HG03442 (cell line): ENCODE data around the gene KCNC3.

Source experiments
- ATAC-seq: cut with Tn5 transposase; IDR thresholded peaks from one replicate; pipeline ENCODE4 v1.9.1; 2021; ENCODE audit warnings: mild to moderate bottlenecking, moderate library complexity; ENCODE audit not compliant: unreplicated experiment

Gene KCNC3

DNA sequence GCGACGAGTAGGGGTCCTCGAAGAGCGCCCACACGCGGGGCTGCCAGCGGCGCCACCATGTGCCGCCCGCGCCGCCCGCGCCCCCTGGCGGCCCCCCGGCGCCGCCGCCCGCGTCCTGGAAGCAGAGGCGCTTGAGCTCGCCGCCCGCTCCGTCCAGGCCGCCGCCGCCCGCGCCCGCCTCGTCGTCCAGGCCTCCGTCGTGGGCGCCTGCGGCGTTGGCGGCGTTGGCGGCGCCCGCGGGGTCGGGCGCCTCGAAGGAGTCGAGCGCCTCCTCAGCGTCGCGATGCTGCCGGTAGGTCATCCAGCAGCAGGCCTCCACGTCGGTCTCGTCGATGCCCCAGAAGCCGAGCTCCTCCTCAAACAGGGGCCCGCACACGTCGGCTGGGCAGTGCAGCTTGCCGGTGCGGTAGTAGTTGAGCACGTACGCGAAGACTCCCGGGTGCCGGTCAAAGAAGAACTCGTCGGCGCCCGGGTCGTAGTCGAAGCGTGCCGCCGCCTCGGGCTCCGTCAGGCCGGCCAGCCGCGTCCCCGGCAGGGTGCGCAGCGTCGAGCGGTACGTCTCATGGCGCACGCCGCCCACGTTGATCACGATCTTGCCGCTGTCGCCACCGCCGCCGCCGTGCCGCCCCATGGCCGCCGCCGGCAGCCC lies 829 bp downstream of the KCNC3 start:
- peak; percentile 0 for ATAC-seq

DNA sequence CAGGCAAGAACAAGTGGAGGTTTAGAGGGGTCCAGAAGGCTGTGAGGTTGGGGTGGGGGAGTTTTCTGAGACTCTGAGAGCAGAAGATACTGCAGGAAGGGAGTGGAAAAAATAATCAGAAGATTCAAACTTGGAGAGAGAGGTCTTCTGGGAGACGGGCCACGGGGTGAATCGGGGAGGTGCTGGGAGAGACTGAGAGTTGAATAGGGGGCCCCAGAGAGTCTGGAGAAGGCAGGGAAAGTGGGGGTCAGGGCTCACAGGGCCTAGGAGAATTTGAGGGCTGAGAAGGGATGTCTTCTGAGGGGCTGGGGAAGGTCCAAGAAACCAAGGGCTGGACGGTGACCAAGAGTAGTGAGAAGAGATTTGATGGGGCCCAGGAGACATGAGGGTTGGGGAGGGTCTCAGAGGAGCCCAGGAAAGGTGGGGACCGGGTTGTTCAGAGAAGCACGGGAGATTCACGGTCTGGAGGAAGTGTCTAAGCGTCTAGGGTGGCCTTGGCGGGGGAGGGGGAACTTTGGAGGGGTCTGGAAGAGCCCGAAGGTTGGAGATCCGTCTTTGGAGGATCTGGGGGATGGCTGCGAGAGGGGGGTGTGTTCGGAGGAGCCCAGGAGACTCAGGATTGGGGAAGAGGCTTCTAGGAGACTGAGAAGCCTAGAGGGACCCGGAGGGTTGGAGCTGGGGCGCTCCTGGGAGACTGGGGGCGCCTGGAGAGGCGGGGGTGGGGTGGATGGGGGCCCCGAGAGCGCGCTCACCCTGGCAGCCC lies 1.5 kb downstream of the KCNC3 start:
- no peak for ATAC-seq

DNA sequence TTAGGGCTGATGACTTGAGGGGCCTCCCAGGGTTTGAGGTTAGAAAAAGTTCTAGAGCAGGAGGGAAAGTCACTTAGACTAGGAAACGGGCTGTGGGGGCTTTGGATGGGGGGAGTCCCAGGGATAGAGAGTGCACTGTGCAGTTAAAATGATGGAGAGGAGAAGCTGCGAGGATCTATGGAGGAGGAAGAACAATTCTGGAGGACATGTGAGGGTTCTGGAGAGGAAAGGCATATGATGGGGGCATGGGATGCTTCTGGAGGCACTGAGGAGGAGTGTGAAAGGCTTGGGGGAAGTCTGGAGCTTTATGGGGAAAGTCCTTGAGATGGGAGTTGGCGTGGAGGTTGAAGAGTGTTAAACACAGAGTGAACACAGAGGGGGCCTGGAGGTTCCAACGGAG lies 2.2 kb downstream of the KCNC3 start:
- ATAC-seq: no peak

DNA sequence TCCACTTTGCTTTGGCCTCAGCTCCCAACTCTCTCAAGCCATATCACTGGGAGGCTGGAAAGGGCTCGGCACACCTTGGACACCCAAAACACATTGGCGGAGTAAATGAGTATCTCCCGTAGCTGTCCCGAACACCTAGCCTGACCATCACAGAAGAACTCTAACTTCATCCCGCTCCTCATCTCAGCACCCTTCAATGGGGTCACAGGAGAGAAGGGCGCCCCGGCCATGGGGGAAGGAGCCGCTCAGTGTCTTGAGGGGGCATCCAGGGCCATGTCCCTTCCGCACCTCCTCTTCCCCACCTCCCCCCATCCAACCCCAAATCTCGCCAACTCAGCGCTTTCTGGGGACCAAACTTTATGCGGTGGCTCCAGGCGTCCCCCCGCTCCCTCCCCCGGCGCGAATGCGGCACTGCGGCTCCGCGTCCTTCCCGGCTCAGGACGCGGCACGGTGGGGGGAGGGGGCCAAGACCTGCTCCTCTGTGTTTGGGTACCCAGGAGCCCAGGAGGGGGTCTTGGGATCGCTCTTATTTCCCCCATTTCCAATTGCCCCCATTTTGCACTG lies 3.0 kb downstream of the KCNC3 start:
- no peak for ATAC-seq

DNA sequence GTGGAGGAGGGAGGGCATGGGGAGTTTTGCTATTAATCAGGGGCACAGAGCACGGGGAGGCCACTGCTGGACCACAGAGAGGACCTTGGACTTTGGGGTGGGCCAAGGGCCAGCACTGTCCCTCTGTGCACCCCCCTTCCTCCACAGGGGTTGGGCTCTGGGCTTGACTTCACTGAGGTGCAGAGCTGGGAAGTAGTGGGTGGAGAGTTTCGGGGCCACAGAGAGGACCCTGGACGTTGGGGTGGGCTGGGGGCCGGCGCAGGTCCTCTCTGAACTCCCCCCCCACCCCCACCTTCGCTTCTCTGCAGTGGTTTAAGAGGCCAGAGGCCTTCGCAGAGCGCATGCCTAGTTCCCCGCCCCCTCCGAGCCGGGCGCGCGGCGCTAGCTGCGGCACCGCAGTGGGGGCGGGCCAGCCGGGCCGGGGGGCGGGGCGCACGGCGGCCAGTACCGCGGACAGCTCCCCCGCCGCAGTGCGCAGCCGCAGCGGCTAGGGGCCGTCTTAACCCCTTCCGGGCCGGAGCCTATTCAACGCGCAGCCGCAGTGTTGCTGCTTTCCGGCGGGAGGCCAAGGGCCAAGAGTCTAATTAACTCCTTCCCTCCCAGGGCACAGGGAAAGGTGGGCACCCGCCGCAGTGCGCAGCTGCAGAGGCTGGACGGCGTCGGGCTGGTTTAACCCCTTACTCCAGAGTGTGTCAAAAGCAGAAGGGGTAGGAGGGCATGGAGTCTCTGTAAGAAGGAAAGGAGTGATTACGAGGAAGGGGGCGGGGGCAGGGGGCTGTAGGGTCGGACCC lies 3.7 kb downstream of the KCNC3 start:
- ATAC-seq: no peak

DNA sequence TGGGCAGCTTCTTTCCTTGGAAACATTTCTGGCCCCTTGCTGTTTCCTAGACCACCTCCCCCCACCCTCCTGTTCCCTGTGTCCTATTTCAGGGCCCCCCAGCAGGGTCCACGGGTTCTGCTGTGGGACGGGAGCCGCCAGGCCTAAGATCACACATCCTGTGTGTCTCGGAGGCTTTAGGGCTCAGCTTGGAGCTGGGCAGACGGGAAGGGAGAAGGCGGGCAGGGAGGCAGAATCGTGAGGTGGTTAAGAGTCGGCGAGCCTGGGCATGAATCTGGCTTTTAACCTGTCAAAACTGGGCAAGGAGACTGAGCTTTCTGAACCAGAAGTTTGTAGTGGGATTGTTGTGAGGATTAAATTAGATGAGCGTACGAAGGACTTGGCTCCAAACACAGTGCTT lies 4.8 kb downstream of the KCNC3 start:
- ATAC-seq: no peak

DNA sequence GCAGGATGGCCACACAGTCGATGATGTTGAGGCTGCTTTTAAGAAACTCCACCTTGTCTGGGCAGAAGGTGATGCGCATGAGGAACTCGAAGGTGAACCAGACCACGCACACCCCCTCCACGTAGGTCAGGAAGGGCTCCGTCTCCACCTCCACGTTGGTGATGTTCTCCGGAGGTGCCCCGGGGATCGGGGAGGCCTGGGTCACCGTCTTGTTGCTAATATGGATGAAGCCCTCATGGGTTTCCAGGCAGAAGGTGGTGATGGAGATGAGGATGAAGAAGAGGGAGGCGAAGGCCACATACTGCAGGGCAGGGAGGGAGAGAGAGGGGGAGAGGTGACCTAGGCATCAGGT lies 5.4 kb downstream of the KCNC3 start:
- ATAC-seq: no peak

DNA sequence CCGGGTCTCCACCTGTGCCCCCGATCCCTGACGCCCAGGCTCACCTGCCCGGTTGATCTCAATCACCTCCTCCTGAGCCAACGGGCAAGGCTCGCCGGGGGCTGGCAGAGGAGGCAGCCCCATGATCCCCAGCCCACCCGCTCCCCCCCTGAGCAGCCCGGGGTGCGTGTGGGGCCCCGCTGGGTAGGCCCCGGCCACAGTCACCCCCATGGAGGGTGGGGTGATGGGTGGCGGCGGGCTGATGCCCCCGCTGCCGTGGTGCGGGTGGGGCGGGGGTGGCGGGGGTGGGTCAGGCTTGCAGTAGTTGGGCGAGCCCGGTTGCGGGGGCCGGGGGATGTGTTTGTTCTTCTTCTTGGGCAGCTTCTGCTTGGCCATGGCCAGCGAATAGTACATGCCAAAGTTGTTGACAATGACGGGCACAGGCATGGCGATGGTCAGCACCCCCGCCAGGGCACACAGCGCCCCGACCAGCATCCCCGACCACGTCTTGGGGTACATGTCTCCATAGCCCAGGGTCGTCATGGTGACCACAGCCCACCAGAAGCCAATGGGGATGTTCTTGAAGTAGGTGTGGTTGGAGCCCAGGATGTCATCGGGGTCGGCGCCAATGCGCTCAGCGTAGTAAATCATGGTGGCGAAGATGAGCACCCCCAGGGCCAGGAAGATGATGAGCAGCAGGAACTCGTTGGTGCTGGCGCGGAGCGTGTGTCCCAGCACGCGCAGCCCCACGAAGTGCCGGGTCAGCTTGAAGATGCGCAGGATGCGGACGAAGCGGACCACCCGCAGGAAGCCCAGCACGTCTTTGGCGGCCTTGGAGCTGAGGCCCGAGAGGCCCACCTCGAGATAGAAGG lies 6.0 kb downstream of the KCNC3 start:
- no peak for ATAC-seq

DNA sequence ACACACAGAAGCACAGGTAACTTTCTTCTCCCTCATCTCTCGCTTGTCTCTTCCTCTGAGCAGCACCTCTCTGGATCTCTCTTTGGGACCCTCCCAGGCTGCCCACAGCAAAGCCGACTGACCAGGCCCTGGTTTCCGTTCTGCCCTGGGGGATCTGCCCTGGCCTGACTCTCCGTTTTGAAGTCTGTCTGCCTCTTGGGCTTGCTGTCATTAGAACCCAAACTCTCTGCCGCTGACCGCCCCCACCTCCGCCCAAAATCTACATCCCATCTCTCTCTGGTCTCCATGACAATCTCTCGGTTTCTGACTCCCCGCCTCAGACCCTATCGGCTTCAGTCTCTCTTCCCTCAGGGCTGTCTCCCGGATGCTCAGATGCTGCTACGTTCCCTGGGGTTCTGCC lies 6.9 kb downstream of the KCNC3 start:
- no peak for ATAC-seq

DNA sequence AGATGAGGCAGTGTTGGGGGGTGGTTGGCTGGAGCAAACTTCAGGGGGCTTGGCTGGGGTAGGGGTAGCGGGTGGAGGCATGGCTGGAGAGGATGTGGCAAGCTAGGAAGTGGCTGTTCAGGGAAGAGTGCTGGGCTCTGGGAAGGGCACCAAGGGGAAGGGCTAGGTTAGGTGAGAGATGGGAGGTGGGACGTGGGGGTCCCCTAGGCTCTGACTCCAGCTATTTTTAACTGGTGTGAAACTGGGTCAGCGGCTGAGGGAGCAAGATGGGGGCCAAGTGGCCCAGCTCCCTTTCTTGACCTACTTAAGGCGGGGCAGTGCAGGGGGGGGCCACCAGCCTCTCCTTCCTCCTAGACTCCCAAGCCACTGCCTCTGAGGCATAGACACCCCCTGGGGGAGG lies 7.3 kb downstream of the KCNC3 start:
- no peak for ATAC-seq

DNA sequence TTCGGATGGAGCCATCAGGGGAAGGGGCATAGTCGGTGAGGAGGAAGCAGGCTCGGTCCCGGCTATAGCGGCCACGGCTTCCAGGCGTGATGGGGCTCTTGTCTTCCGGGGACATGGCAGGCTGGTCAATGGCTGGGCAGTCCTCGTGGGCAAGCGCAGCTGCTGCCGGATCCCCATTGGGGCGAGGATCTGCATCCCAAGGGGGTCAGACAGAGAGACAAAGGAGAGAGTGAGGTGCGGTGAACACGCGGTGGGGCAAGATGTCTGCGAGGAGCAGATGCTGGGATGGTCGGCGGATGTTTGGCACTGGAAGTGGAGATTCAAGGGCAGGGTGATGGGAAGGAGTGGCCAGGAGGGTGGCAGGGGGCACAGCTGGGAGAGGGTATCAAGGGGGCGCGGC lies 8.6 kb downstream of the KCNC3 start:
- no peak for ATAC-seq

DNA sequence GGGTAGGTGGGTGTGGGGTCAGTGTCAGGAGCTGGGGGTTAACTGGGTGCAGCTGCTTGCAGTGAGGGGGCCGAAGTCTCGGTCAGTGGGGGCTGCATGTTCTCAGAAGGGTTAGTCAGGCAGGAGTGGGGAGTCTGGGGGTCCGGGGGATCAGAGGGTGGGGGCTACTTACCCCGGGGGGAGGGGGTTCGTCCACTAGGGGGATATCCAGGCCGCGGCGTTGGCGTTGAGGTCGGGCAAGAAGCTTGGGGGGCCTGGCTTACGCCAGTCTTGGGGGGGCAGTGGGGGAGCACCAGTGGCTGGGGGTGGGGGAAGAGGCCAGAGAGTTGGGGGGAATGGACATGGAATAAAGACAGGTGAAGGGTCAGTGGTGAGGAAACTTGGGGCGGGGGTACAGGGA lies 9.1 kb downstream of the KCNC3 start:
- ATAC-seq: no peak

DNA sequence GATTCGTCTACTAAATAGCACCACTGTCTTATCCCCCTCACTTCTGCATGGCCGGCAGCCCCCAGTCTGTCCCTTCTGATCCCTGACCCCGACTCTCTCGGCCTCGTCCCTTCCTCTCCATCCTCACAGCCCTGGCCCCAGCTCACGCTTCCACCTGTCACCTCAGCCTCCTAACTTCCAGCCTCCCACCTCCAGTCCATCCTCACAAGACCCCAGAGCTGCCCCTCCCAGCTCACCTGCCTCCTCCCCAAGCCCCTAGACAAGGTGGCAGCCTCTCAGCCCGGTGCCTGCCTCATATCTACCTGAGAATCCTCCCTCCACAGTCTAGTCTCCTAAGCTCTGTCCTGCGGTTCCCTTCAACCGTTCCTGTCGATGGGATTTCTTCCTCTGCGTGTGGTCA lies 10.0 kb downstream of the KCNC3 start:
- ATAC-seq: no peak

DNA sequence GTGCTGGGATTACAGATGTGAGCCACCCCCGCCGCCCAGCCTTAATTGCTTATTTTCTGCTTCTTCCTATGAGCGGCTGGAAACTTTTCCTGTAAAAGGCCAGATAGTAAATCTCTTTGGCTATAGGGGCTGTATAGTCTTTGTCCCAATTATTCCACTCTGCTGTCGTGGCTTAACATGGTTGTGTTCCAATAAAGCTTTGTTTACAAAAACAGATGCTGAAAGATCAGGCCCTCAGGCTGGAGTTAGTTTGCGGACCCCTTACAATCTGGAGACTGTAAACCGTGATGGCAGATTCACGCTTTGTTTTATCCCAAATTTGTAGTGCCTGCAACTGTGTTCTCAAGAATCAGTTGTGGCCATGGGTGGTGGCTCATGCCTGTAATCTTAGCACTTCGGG lies 10.7 kb downstream of the KCNC3 start:
- ATAC-seq: no peak

DNA sequence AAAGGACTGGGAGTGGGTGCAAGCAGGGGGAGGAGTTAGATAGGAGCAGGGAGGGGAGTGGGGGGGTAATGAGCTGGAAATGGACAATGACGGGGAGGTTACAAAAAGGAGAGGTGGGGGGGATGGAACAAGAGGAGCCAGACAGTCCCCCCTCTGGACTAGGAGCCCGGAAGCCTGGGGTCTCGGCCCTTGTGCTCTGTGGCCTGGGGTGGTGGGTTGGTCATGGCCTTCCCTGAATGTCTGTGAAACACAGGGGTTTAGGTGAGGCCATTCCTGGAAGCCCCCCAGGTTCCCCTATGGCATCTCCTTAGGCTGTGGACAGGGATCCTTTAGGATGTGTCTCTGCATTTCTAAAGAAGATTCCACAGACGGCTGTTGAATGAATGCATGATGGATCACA lies 12.1 kb downstream of the KCNC3 start:
- ATAC-seq: no peak

DNA sequence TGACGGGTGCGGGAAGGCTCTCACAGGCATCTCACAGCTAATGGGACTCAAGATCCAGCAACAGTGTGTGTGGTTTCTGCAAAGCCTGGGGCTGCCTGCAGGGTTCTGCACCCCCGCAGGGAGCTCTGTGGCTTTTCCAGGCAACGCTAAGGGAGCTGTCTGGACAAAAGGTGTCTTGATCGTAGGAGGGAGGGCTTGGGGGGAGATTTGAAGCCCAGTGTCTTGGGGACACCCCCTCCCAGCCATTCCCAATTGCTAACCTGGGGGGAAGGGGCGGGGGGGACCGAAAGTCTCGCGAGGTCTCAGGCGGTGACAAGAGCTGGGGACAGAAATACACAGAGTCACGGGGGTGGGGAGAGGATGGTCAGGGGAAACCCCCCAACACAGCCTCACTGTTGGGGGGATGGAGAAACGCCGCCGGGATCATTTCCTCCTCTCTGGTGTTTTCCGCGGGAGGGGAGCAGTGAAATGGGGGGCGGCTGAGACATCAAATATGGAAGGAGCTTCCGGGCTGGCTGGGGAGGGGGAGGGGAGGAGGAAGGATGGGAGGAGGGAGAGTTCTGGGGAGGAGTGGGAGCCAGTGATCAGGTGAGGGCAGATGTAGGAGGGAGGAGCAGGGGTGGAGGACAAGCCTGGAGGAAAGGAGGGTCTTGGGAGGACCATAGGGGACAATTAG lies 13.3 kb downstream of the KCNC3 start:
- ATAC-seq: no peak

DNA sequence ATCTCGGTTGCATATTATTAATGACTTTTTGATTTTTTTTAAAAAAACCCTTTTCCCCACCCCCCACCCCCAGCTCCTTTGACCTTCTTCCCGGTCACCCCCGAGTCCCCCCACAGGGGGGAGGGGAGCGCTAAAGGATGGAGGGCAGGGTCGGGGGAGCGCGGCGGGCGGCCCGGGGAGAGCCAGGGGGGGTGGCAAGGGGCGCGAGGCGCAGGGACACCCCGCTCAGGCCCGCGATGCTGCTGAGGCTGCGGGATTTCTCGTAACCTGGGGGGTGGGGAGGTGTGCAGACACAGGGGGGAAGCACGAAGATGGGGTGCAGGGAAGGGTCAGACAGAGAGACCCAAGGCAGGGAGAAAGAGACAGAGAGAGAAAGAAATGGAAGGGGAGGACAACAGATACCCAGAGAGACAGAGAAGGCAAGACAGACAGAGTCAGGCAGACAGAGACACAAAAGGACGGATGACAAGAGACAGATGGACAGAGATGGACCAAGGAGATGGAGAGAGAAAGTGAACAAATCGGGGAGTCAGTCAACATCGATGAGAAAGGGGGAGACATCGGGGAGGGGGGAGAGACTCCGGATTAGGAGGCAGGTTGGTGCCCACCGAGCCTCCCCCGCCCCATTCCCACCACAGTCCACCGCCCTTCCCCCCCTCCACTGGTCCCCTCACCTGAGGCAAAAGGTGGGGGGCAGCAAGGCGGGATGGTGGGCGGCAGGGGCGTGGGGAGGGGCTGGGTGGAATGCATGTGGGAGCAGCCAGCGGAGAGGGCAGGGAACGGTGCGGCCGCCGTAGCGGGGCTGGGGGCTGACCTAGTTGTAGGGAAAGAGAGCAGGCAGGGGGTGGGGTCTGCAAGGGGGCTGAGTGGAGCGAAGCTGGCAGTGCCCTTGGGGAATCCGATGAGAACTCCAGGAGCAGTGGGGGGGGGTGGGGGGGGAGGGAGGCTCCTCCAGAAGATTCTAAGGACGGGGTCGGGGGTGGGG lies 14.2 kb downstream of the KCNC3 start:
- no peak for ATAC-seq

DNA sequence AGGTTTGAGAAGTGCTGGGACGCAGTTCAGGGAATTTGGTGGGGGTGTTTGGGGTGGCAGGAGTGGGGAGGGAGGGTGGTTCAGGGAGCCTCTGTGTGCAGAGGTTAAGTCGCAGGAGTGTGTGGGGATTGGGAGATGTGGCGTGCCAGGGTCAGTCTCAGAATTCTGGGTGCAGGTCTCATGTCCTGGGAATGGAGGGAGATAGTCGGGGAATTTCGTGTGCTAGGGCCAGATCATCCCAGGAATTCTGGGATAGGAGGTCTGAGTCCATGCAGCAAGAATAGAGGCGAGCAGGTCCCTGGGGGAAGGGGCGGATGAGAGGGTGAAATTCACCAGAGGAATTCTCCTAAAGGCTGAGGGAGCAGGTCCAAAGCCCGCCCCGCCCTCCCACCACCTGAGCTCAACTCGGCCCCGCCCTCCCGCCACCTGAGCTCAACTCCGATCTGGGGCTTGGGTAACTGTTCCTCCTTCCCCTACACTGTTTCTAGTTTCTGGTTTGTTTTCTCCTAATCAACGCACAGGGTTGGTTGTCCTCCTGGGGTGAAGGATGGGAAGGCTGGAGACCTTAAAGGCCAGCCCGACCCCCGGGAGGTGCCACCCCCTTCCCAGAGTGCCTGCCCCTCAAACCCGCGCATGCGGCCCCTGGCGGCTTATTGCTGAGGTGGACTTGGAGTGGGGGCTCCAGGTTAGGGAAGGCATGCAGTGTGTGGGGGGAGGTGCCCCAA lies 15.2 kb downstream of the KCNC3 start:
- ATAC-seq: no peak
